ENCODE results near the gene BAIAP2L2. TPM values are rescaled to one million over a fixed set of nuclear protein-coding genes. Genes with fewer than 3 reads are reported as not detected.

Gene BAIAP2L2
- total and polyA plus RNA-seq, 2 donors (not counting 1 experiment from before 2014, with no cell fraction given): 0.96 to 1.2 TPM

DNA sequence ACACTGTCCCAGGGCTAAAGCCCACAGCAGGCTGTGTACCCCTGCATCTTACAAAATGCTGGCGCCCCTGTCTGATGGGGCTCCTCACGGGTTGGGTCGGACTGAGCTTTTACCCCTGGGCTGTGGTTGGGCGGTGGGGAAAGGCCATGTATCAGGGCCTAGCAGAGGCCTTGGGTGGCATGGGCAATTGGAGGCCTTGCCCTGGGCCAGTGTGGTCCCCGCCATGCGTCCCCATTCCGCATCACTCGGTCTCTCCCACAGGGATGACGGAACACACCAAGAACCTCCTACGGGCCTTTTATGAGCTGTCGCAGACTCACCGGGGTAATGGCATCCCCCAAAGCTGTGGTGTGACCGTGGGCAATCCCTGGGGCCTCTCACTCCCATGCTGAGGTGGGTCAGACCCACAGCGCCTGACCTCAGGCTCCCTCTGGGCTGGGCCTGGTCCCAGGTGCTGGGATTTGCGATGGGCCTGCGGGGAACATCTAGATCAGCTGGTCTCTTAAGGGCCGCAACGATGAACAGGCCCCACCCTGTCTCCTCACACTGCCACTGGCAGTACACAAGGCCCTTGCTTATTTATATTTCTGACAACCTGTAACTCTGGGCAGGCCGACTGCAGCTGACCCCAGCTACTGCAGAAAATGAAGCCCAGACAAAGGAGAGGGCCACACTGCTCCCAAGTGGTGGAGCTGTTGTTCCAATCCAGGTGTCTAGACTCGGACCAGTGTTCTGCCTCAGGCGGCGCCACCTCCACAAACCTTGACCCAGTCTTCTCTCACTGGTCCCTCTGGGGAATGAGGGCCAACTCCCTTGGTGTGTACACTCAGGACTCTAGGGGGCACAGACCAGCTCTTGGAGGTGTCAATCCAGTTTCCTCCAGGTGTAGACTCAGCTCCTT lies 38.8 kb downstream of the BAIAP2L2 start:
- DNase-seq (no peak), ATAC-seq (ENCODE audit: low read depth) (no peak)
- peaks cover 0 to 63% of the 10 kb centered on the region in 2 experiments for H3K36me3 ChIP-seq (replicated peaks in 1 of 2; ENCODE audit: control extremely low read depth in 1 of 2, control insufficient read depth in 1 of 2, extremely low read depth in 1 of 2, insufficient read depth in 2 of 2, low read length in 1 of 2)
- no peak overlapping the region for H3K9ac ChIP-seq (ENCODE audit: low read length)
- TF ChIP-seq EZH2 (IDR thresholded peaks at IDR 0.05; ENCODE audit: borderline replicate concordance, insufficient read depth, low read depth, low read length, poor library complexity, severe bottlenecking): no peak
- TF ChIP-seq, protein P1, sequence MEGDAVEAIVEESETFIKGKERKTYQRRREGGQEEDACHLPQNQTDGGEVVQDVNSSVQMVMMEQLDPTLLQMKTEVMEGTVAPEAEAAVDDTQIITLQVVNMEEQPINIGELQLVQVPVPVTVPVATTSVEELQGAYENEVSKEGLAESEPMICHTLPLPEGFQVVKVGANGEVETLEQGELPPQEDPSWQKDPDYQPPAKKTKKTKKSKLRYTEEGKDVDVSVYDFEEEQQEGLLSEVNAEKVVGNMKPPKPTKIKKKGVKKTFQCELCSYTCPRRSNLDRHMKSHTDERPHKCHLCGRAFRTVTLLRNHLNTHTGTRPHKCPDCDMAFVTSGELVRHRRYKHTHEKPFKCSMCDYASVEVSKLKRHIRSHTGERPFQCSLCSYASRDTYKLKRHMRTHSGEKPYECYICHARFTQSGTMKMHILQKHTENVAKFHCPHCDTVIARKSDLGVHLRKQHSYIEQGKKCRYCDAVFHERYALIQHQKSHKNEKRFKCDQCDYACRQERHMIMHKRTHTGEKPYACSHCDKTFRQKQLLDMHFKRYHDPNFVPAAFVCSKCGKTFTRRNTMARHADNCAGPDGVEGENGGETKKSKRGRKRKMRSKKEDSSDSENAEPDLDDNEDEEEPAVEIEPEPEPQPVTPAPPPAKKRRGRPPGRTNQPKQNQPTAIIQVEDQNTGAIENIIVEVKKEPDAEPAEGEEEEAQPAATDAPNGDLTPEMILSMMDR (IDR thresholded peaks at IDR 0.05): no peak
- H3K4me2 ChIP-seq (replicated peaks; ENCODE audit: low read depth, low read length, poor library complexity, severe bottlenecking): no peak overlapping the region
- no peak overlapping the region for H3K27ac Mint-ChIP-seq
- H3K4me1 ChIP-seq (ENCODE audit: control insufficient read depth in 2 of 2, insufficient read depth in 2 of 2, low read length in 2 of 2): no peaks in the 10 kb centered on the region
- 97% methylated on average over 20 of the region's 22 CpGs for WGBS (ENCODE audit: insufficient coverage)
- ChIA-PET POLR2A (no interaction called here), CTCF (interaction anchor here (1.1 kb wide), 1 partner anchor 19 kb away, joined by 5 read pairs; no protein-coding TSS in a partner anchor)
- H2AFZ ChIP-seq (ENCODE audit: insufficient read depth, low read depth, low read length, poor library complexity, severe bottlenecking): no peak overlapping the region
- no peak overlapping the region for H3K27ac ChIP-seq (ENCODE audit: low read length in 2 of 2)
- no peaks in the 10 kb centered on the region for H3K27me3 ChIP-seq (replicated peaks in 1 of 4; ENCODE audit: control extremely low read depth in 1 of 4, control insufficient read depth in 3 of 4, insufficient read depth in 4 of 4, low read length in 3 of 4)
- H3K4me1 Mint-ChIP-seq: no peaks in the 10 kb centered on the region
- no peaks in the 10 kb centered on the region for H3K27me3 Mint-ChIP-seq
- no peak overlapping the region for H3K4me3 Mint-ChIP-seq
- no peaks in the 10 kb centered on the region for H4K20me1 ChIP-seq (ENCODE audit: control insufficient read depth, insufficient read depth, low read length, poor library complexity, severe bottlenecking)
- H3K9me3 ChIP-seq (ENCODE audit: control extremely low read depth in 1 of 3, control insufficient read depth in 2 of 3, insufficient read depth in 1 of 3, low read length in 2 of 3): no peaks in the 10 kb centered on the region
- intact Hi-C loops (cut with micrococcal nuclease): no loop called here
- no peak overlapping the region for H3K4me3 ChIP-seq (ENCODE audit: control extremely low read depth in 1 of 5, extremely low read depth in 1 of 5, insufficient read depth in 1 of 5, low read depth in 2 of 5, low read length in 4 of 5)
- H3K9me3 Mint-ChIP-seq (ENCODE audit: insufficient read depth): no peaks in the 10 kb centered on the region
- H3K79me2 ChIP-seq (ENCODE audit: control insufficient read depth, insufficient read depth, low read length): no peaks in the 10 kb centered on the region

All from B cell (primary cell).